GM12878 (cell line): ENCODE results near the gene PTCRA. TPM values are rescaled to one million over a fixed set of nuclear protein-coding genes. Genes with fewer than 3 reads are reported as not detected.

Experiments
- ATAC-seq: fragments of 200-7000 bp; cut with Tn5 transposase; 3 replicates; pipeline ENCODE4 v1.9.1; 2020; ENCODE audit warnings: mild to moderate bottlenecking, moderate library complexity
- BruUV-seq: library from RNA; stranded (reverse); fragments of 400-500 nt; replicated peaks from 2 replicates; lab custom pipeline; 2021; lab: Mats Ljungman, UMichigan
- CTCF ChIA-PET: fragments of 300-600 bp; sonication (Branson Sonifier 250); formaldehyde crosslinking; extraction: SDS; loops from one replicate; lab custom pipeline; 2021; ENCODE audit warnings: inconsistent platforms; lab: Yijun Ruan, JAX
- POLR2A ChIA-PET: fragments of 350-600 bp; formaldehyde crosslinking; extraction: SDS; loops from one replicate; lab custom pipeline; 2021; ENCODE audit warnings: inconsistent platforms; lab: Charles Lee
- RAD21 ChIA-PET: fragments of 300-600 bp; sonication (Branson Sonifier 250); formaldehyde crosslinking; loops from one replicate; lab custom pipeline; 2023; ENCODE audit warnings: antibody characterized with exemption; ENCODE audit not compliant: unreplicated experiment; lab: Charles Lee
- SMC1A ChIA-PET: fragments of 300-600 bp; sonication (Branson Sonifier 250); formaldehyde crosslinking; loops from one replicate; lab custom pipeline; 2023; ENCODE audit not compliant: unreplicated experiment, uncharacterized antibody; lab: Charles Lee
- DNase-seq: peaks from one replicate; pipeline ENCODE4 v3.0.0-alpha.2; 2011; ENCODE audit warnings: low read depth, low spot score
- FAIRE-seq: peaks from 3 replicates; lab custom pipeline; 2011; peaks lifted over from hg19 to GRCh38; lab: Jason Lieb, UNC
- H2AFZ ChIP-seq: 2 replicates; pipeline ENCODE4 v1.6.0; 2011; ENCODE audit warnings: low read depth, low read length, control low read depth; ENCODE audit not compliant: control insufficient read depth
- H3K27ac ChIP-seq: 2 replicates; pipeline ENCODE4 v1.5.1; 2011; ENCODE audit warnings: control low read depth; ENCODE audit not compliant: control insufficient read depth, insufficient read depth
- H3K27me3 ChIP-seq, 2 experiments: replicated peaks in 1 of 2; 2 replicates each; pipeline versions ENCODE4 v1.6.0 to v1.6.1; 2011; ENCODE audit warnings: low read length in 1 of 2; ENCODE audit not compliant: control insufficient read depth in 2 of 2, insufficient read depth in 2 of 2
- H3K36me3 ChIP-seq, 2 experiments: 2 replicates each; pipeline ENCODE4 v1.5.1; 2011; ENCODE audit warnings: low read length in 1 of 2; ENCODE audit not compliant: control insufficient read depth in 2 of 2, insufficient read depth in 2 of 2
- H3K4me1 ChIP-seq: 2 replicates; pipeline ENCODE4 v1.6.1; 2011; ENCODE audit warnings: mild to moderate bottlenecking, low read length, moderate library complexity, mixed read lengths; ENCODE audit not compliant: control insufficient read depth, insufficient read depth
- H3K4me2 ChIP-seq: 2 replicates; pipeline ENCODE4 v1.6.0; 2011; ENCODE audit warnings: control low read depth; ENCODE audit not compliant: control insufficient read depth, insufficient read depth
- H3K4me3 ChIP-seq: fragments of 200-600 bp; sonication (generic); 2 replicates; pipeline ENCODE4 v1.5.1; 2016
- H3K79me2 ChIP-seq: 2 replicates; pipeline ENCODE4 v1.6.0; 2011; ENCODE audit warnings: low read length; ENCODE audit not compliant: control insufficient read depth, insufficient read depth
- H3K9ac ChIP-seq: 2 replicates; pipeline ENCODE4 v1.8.0; 2011; ENCODE audit warnings: low read length, control low read depth, mixed read lengths; ENCODE audit not compliant: control insufficient read depth, insufficient read depth
- H3K9me3 ChIP-seq: replicated peaks from 3 replicates; pipeline ENCODE4 v1.5.1; 2011; ENCODE audit warnings: mild to moderate bottlenecking, low read length; ENCODE audit not compliant: control insufficient read depth, insufficient read depth
- H4K20me1 ChIP-seq: 2 replicates; pipeline ENCODE4 v1.6.0; 2011; ENCODE audit not compliant: control insufficient read depth, insufficient read depth
- EGR1 ChIP-seq, 2 experiments: IDR thresholded peaks; 1 replicate in 1 of 2; 2 replicates in 1 of 2; pipeline ENCODE4 v1.6.1; 2011 to 2012; ENCODE audit warnings: low read depth in 2 of 2, low read length in 2 of 2, borderline replicate concordance in 1 of 2, mild to moderate bottlenecking in 1 of 2, moderate library complexity in 1 of 2
- POLR2A ChIP-seq: IDR thresholded peaks from 2 replicates; pipeline ENCODE4 v1.6.1; 2011; ENCODE audit warnings: low read depth, mild to moderate bottlenecking, low read length
- POLR2AphosphoS5 ChIP-seq: IDR thresholded peaks from 2 replicates; pipeline ENCODE4 v1.6.1; 2011; ENCODE audit warnings: mild to moderate bottlenecking, low read length, inconsistent platforms
- SMAD5 ChIP-seq: IDR thresholded peaks from 2 replicates; pipeline ENCODE4 v1.6.1; 2016; ENCODE audit warnings: antibody characterized with exemption, low read depth
- WGBS: methylation state at CpG from one replicate; pipeline ENCODE4 v1.1.6; 2016; ENCODE audit warnings: low lambda C conversion rate; ENCODE audit not compliant: insufficient replicate concordance, insufficient coverage; ENCODE audit errors: missing lambda C conversion rate; 5-methylcytosine and 5-hydroxymethylcytosine counted together
- in situ Hi-C: fragments of 300-500 bp; cut with MboI; formaldehyde crosslinking; loops from 9 replicates; pipeline ENCODE4 v1.14.3; 2018; ENCODE audit warnings: mixed read lengths
- intact Hi-C: fragments of 100-400 bp; cut with micrococcal nuclease; formaldehyde crosslinking; loops from one replicate; pipeline ENCODE4 v1.14.2; 2022; ENCODE audit not compliant: unreplicated experiment
- polyA plus RNA-seq, 11 experiments: library from polyadenylated mRNA; depleted of rRNA in 4 of 11; unstranded in 6 of 11; stranded (reverse) in 5 of 11; fragments of >200 nt; fragmentation: Nextera tagmentation in 4 of 11; fragmentation: Illumina TruSeq in 1 of 11; extraction: Ambion mirVana in 4 of 11; extraction: Trizol in 1 of 11; gene quantifications; 1 replicate in 1 of 11; 2 replicates in 10 of 11; pipeline versions ENCODE4 v1.2.1 to v1.2.3, GENCODE V29; 2011 to 2016; ENCODE audit warnings: inconsistent platforms in 2 of 11, missing spikeins in 2 of 11, low read depth in 1 of 11
- total RNA-seq, 4 experiments: library from RNA; depleted of rRNA in 3 of 4; stranded (reverse); fragments of >200 nt in 3 of 4; fragmentation: Illumina TruSeq in 1 of 4; extraction: Trizol in 1 of 4; gene quantifications; 2 replicates each; pipeline versions ENCODE4 v1.2.1 to v1.2.3, GENCODE V29; 2013 to 2021
- TF ChIP-seq, protein P1 (sequence below): fragments of 450-650 bp; IDR thresholded peaks from 2 replicates; pipeline ENCODE4 v1.6.1; 2016; ENCODE audit warnings: mild to moderate bottlenecking, moderate library complexity, borderline replicate concordance

The PTCRA gene
- total and polyA plus RNA-seq, 10 of the 15 experiments (the other 5 are each of a cell fraction or from before 2014, with no cell fraction given): 0.10 to 1.1 (median 0.19) TPM; not detected in 4

DNA sequence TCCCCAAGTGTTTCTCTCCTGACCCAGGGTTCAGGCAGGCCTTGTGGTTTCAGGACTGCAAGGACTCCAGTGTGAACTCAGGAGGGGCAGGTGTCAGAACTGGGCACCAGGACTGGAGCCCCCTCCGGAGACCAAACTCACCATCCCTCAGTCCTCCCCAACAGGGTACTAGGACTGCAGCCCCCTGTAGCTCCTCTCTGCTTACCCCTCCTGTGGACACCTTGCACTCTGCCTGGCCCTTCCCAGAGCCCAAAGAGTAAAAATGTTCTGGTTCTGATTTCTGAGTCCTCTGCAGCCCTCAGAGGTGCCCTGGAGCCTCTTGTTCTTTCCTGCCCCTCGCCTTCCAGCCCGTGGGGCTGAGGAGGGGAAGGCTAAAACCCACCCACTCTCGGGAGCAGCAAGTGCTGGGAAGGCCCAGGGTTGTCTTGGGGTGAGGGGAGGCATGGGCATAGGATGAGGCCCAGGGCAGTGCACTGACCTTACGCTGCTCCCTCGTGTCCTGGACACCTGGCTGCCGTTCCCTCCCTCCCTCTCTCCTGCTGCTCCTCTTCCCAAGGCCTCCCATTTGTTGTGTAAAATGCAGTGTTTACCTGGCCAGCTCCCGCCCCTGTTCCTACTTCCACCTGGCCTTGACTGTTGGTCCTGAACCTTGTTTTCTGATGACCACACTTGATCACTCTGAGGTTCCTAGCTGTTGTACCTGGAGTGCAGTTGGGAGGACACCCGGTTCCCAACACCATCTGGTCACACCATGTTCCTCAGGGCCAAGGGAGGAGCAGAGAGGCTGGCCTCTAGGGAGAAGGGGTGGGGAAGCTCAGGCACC lies 23.3 kb downstream of the PTCRA start:
- TF ChIP-seq, protein P1, sequence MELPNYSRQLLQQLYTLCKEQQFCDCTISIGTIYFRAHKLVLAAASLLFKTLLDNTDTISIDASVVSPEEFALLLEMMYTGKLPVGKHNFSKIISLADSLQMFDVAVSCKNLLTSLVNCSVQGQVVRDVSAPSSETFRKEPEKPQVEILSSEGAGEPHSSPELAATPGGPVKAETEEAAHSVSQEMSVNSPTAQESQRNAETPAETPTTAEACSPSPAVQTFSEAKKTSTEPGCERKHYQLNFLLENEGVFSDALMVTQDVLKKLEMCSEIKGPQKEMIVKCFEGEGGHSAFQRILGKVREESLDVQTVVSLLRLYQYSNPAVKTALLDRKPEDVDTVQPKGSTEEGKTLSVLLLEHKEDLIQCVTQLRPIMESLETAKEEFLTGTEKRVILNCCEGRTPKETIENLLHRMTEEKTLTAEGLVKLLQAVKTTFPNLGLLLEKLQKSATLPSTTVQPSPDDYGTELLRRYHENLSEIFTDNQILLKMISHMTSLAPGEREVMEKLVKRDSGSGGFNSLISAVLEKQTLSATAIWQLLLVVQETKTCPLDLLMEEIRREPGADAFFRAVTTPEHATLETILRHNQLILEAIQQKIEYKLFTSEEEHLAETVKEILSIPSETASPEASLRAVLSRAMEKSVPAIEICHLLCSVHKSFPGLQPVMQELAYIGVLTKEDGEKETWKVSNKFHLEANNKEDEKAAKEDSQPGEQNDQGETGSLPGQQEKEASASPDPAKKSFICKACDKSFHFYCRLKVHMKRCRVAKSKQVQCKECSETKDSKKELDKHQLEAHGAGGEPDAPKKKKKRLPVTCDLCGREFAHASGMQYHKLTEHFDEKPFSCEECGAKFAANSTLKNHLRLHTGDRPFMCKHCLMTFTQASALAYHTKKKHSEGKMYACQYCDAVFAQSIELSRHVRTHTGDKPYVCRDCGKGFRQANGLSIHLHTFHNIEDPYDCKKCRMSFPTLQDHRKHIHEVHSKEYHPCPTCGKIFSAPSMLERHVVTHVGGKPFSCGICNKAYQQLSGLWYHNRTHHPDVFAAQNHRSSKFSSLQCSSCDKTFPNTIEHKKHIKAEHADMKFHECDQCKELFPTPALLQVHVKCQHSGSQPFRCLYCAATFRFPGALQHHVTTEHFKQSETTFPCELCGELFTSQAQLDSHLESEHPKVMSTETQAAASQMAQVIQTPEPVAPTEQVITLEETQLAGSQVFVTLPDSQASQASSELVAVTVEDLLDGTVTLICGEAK: no peak
- peak; percentile 24; the same call in 1 of the 2 replicates for TF ChIP-seq POLR2AphosphoS5
- TF ChIP-seq EGR1 (IDR thresholded peaks at IDR 0.05; ENCODE audit: borderline replicate concordance in 1 of 2, low read depth in 2 of 2, low read length in 2 of 2): no peak
- peak; percentile 74 for TF ChIP-seq POLR2A
- TF ChIP-seq SMAD5: 0 out of 2 replicates have a peak, but pooled peaks have one; percentile 13
- Histone ChIP-seq H3K9ac (no peak overlapping the region), H2AFZ (no peak overlapping the region), H3K79me2 (peaks cover 13% of the 10 kb centered on the region), H3K36me3 (peaks cover 43 to 44% of the 10 kb centered on the region in 2 experiments), H3K4me3 (no peak overlapping the region), H3K4me2 (no peak overlapping the region), H3K9me3 (no peaks in the 10 kb centered on the region), H3K27ac (no peak overlapping the region), H3K27me3 (no peaks in the 10 kb centered on the region), H4K20me1 (peaks cover 11% of the 10 kb centered on the region), H3K4me1 (peaks cover 13% of the 10 kb centered on the region)
- no peak for FAIRE-seq
- 80% methylated on average over 9 of the region's 9 CpGs for WGBS
- no peak for ATAC-seq
- RAD21 ChIA-PET: no interaction called here
- CTCF ChIA-PET: interaction anchor here (1.5 kb wide), 1 partner anchor 38 kb away, joined by 4 read pairs; no protein-coding TSS in a partner anchor
- in situ Hi-C loops: no loop called here
- POLR2A ChIA-PET: interaction anchor here (1.1 kb wide), 1 partner anchor 49 kb away, joined by 3 read pairs; no protein-coding TSS in a partner anchor
- SMC1A ChIA-PET: no interaction called here
- BruUV-seq: no TSS peak
- intact Hi-C loops: no loop called here
- no peak for DNase-seq
